HG03060 (cell line): ENCODE results near the gene CLEC4D.
A peak's percentile ranks its signal among the peaks of the same experiment; 100 is the strongest.
"Not testable (repeated sequence)": the region's sequence is repeated elsewhere in the genome, so short reads cannot be mapped to it uniquely, and the experiment has no call there.

Experiments
- ATAC-seq: cut with Tn5 transposase; IDR thresholded peaks from one replicate; pipeline ENCODE4 v1.9.1; 2021; ENCODE audit warnings: low read depth, moderate number of reproducible peaks; ENCODE audit not compliant: unreplicated experiment

CLEC4D gene

DNA sequence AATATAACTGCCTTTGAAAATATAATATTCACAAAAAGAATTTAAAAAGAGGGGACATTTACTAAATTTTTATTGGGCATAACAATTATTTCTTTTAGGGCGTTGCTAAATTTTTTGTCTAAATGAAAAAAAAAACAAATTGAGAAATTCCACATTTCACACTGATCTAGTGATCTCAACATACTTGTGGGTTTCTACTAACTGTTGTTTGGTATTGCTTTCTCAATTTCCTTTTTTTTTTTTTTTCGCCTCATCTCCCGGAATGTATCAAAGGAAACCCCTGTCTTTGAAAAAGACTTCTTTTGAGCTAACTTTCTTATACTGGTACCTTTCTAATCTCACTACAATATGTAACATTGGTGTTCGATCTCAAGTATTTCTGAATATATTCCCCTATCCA, at the start of gene CLEC4D:
Gene CLEC4D (plus strand): TSS at position 248 of the 400 bp plus-strand sequence. CDS start 230 bp downstream, outside the sequence.
- no peak for ATAC-seq

DNA sequence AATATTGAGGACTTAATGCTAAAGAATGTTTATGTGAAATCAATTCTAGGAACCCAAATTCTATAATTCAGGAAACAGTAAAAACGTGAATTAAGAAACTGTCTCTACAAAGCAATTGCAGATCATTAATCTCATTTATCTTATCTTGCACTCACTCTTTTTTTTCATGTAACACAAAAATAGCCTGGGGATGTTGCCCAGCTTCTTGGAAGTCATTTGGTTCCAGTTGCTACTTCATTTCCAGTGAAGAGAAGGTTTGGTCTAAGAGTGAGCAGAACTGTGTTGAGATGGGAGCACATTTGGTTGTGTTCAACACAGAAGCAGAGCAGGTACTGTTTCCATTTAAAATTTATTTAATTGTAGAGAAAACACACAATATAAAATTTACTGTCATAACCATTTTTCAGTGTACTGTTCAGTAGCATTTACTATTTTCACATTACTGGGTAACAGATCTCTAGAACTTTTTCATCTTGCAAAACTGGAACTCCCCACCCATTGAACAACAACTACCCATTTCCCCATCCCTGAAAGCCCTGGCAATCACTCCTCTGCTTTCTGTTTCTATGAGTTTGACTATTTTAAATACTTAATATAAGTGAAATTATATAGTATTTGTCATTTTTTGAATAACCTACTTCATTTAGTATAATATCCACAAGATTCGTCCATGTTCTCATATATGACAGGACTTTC, 47.9 kb upstream of the CLEC4D start:
- no peak for ATAC-seq

- no peak for ATAC-seq
Measured at GRCh38 chr12:8466241-8466640, 47.1 kb upstream of the CLEC4D start.

DNA sequence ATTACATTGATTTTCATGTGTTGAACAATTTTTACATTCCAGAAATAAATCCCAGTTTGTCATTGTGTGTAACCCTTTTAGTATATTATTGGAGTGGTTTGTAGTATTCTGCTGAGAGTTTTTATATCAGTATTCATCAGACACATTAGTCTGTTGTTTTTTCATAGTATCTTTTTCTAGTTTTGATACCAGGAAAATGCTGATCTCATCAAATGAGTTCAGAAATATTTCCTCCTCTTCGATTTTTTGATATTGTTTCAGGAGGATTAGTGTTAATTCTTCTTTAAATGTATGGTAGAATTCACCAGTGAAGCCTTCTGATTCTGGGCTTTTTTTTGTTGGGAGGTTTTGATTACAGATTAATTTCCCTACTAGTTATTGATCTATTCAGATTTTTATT, 42.2 kb upstream of the CLEC4D start:
- no peak for ATAC-seq

GRCh38 chr12:8475508-8476203, 37.6 kb upstream of the CLEC4D start:
- ATAC-seq = no peak

- no peak for ATAC-seq
Measured at GRCh38 chr12:8482571-8483061, 30.7 kb upstream of the CLEC4D start.

DNA sequence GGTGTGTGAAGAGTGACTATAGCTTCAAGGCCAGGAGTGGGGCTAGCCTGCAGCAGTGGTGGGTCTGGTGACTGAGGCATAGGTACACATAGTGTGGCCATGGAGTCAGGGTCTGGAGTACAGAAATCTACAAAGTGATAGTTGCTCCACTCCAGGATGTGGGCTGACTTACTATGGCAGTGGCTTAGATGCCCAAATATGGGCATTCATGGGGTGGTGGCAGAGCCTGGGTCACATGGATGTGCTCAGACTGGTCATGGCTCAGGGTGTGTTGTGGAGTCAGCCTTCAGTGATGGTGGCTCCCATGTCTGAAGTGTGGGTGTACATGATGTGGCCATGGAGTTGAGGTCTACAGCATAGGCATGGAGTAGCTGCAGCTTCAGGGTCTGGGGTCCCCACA, 30.2 kb upstream of the CLEC4D start:
- ATAC-seq = no peak

DNA sequence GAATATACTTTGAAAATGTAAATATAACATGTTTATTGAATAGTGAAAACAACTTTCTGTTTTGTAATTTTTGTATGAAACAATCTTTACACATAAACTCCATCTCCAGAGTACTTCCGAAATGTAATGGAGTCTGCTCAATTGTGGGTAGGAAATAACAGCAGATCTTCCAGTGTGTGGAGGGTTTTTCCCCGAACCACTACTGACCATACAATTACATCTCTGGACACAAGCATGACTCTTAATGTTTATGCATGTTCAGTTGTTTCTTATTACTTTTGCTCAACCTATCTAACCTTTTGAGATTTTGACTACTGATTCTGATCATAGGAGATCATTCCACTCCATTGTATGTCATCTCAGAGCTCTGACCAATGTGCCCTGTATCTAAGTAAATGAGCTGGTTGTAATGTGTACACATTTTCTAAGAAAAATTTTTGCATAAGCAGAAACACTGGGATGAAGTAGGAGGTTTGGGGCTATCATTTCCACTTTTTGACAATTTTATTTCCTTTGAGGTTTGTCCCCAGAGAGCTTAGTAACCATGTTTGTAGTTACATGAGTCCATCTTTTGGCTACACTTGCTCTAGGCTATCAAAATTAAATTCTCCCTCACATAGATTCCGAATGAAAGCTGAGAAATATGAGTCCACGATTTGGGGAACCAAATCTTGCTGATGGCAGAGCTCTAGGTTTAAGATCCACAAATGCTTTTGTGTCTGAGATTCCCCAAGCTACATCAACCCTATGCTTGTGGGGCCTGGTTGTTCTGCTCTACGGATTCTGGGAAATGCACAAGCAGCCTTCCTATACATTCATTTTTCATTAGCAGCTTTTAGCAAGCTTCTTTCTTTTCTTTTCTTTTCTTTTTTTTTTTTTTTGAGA, 21.4 kb upstream of the CLEC4D start:
- ATAC-seq = no peak

GRCh38 chr12:8493084-8493483, 20.2 kb upstream of the CLEC4D start:
- peak; percentile 91 for ATAC-seq

DNA sequence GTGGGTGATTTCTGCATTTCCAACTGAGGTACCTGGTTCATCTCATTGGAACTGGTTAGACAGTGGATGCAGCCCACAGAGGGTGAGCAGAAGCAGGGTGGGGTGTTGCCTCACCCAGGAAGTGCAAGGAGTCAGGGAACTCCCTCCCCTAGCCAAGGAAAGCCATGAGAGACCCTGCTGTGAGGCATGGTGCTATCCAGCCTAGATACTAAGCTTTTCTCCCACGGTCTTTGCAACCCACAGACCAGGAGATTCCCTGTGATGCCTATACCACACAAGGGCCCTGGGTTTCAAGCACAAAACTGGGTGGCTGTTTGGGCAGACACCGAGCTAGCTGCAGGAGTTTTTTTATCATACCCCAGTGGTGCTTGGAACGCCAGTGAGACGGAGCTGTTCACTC, 17.6 kb upstream of the CLEC4D start:
- ATAC-seq = not testable (repeated sequence)

- not testable (repeated sequence) for ATAC-seq
Measured at GRCh38 chr12:8496074-8496473, 17.2 kb upstream of the CLEC4D start.

GRCh38 chr12:8499616-8500015, 13.7 kb upstream of the CLEC4D start:
- ATAC-seq = no peak

- no peak for ATAC-seq
Measured at GRCh38 chr12:8501720-8502119, 11.6 kb upstream of the CLEC4D start.

- ATAC-seq = no peak
Measured at GRCh38 chr12:8504351-8504750, 9.0 kb upstream of the CLEC4D start.

DNA sequence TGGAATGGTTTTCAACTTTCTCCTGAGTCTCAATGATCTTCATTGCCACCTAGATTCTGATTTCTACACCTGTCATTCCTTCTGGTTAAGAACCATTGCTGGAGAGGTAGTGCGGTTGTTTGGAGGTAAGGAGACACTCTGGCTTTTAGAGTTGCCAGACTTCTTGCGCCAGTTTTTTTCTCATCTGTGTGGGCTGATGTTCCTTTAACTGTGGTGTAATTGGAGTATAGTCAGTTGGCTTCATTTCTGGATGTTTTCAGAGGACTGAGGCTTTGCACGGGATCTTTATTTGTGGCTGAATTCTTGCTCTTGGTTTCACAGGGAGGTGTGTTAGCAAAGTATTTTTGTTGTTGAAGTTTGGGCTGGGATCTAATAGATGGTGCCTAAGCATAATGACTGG, 5.7 kb upstream of the CLEC4D start:
- ATAC-seq = no peak

DNA sequence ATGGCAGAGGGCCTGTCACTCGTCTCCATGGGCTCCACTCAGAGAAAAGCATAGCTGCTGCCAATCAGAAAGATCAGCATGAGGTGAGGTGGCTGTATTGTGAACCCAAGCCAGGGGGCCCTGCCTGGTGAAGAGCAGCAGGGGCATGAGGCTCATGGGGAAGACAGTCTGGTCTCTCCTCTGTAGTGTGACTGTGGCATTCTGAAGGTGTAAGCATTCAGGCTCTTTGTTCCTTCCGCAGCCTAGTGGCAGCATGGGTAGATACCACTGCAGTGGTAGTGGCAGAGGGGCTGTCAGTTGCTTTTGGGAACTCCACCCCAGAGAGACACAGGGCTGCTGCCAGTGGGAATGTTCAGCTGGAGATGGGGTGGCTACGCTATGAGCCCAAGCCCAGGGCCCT, 5.1 kb upstream of the CLEC4D start:
- no peak for ATAC-seq

GRCh38 chr12:8508910-8509841, 4.1 kb upstream of the CLEC4D start:
- ATAC-seq = no peak

- ATAC-seq = no peak
Measured at GRCh38 chr12:8517971-8518370, 4.7 kb downstream of the CLEC4D start.

GRCh38 chr12:8519171-8519570, 5.9 kb downstream of the CLEC4D start:
- ATAC-seq = no peak
